ENCODE results near the gene C9orf43.

DNA sequence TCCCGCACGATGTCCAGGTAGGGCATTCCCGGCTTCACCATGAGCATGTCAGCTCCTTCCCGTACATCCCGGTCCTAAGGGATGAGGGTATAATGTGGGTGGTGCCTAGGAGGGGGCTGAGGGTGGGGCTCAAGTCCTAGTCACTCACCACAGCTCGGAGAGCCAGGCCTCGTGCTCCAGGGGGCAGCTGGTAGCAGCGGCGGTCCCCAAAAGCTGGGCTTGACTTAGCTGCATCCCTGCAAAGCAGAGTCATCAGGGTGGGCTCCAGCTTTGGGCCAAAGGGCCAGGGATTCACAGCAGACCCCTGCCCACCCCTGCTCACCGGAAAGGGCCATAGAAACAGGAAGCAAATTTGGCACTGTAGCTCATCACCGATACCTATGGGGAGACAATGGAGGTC is 21.1 kb upstream of the C9orf43 start:
- TF ChIP-seq POLR2A (IDR thresholded peaks at IDR 0.05) = no peak
- TF ChIP-seq, protein P1, sequence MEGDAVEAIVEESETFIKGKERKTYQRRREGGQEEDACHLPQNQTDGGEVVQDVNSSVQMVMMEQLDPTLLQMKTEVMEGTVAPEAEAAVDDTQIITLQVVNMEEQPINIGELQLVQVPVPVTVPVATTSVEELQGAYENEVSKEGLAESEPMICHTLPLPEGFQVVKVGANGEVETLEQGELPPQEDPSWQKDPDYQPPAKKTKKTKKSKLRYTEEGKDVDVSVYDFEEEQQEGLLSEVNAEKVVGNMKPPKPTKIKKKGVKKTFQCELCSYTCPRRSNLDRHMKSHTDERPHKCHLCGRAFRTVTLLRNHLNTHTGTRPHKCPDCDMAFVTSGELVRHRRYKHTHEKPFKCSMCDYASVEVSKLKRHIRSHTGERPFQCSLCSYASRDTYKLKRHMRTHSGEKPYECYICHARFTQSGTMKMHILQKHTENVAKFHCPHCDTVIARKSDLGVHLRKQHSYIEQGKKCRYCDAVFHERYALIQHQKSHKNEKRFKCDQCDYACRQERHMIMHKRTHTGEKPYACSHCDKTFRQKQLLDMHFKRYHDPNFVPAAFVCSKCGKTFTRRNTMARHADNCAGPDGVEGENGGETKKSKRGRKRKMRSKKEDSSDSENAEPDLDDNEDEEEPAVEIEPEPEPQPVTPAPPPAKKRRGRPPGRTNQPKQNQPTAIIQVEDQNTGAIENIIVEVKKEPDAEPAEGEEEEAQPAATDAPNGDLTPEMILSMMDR (IDR thresholded peaks at IDR 0.05) = no peak
